OCI-LY1 (cell line): ENCODE results near the gene SZT2.

Experiments used
- EZH2 ChIP-seq: fragments of 200-600 bp; sonication (generic), shearing (Covaris generic); IDR thresholded peaks from 2 replicates; pipeline ENCODE4 v1.8.0; 2017; ENCODE audit warnings: borderline replicate concordance, mixed run types, mild to moderate bottlenecking, antibody characterized with exemption, low read length, moderate library complexity, mixed read lengths
- TF ChIP-seq, protein P1 (sequence below): fragments of 200-600 bp; sonication (generic), shearing (Covaris generic); IDR thresholded peaks from 2 replicates; pipeline ENCODE4 v1.5.1; 2017; ENCODE audit warnings: mild to moderate bottlenecking, antibody characterized with exemption, low read length, moderate library complexity, mixed read lengths

DNA sequence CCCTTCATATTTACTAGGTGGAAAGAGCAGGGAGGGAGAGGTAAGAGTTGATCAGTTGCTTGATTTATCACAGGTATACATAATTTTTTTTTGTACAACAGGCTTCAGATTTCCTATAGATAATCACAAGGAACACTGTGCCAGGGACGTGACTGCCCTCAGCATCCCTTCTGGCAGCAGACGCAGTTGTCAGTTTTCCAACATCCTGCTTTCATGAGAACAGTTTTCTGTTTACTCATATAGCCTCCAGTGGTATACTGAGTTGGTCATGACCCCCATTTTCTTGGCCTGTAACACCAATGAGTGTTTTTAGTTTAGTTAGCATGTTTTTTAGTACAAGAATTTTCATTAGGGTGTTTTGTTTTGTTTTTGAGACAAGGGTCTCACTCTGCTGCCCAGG lies 103.1 kb downstream of the SZT2 start:
- TF ChIP-seq, protein P1, sequence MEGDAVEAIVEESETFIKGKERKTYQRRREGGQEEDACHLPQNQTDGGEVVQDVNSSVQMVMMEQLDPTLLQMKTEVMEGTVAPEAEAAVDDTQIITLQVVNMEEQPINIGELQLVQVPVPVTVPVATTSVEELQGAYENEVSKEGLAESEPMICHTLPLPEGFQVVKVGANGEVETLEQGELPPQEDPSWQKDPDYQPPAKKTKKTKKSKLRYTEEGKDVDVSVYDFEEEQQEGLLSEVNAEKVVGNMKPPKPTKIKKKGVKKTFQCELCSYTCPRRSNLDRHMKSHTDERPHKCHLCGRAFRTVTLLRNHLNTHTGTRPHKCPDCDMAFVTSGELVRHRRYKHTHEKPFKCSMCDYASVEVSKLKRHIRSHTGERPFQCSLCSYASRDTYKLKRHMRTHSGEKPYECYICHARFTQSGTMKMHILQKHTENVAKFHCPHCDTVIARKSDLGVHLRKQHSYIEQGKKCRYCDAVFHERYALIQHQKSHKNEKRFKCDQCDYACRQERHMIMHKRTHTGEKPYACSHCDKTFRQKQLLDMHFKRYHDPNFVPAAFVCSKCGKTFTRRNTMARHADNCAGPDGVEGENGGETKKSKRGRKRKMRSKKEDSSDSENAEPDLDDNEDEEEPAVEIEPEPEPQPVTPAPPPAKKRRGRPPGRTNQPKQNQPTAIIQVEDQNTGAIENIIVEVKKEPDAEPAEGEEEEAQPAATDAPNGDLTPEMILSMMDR: no peak
- TF ChIP-seq EZH2: no peak
